Esophagus squamous epithelium (tissue), 4 donors: ENCODE data around the gene ADGRV1.

ENCODE experiments used
- CTCF ChIP-seq, 6 experiments: fragments of 450-650 bp in 4 of 6; fragments of 200-600 bp in 2 of 6; sonication (generic) in 2 of 6; IDR thresholded peaks; one replicate each; pipeline ENCODE4 v1.5.1; 2016 to 2019; ENCODE audit warnings: antibody characterized with exemption in 6 of 6, mild to moderate bottlenecking in 4 of 6, moderate library complexity in 4 of 6
- POLR2A ChIP-seq, 4 donors: fragments of 450-650 bp; IDR thresholded peaks; one replicate each; pipeline ENCODE4 v1.6.1; 2017; ENCODE audit warnings: antibody characterized with exemption in 4 of 4, mild to moderate bottlenecking in 4 of 4, moderate library complexity in 3 of 4

- no peak for TF ChIP-seq CTCF (IDR thresholded peaks at IDR 0.05)
- TF ChIP-seq POLR2A (IDR thresholded peaks at IDR 0.05), result no peak
Observed at GRCh38 chr5:91122651-91123050, 564.1 kb downstream of the ADGRV1 start.
